Adrenal gland (tissue), 12 donors: ENCODE measurements around the gene RPH3AL. TPM values are rescaled to one million over a fixed set of nuclear protein-coding genes. Genes with fewer than 3 reads are reported as not detected.

Experiments
- DNase-seq, 7 donors: peaks; one replicate each; pipeline ENCODE4 v3.0.0-alpha.2; 2019 to 2020
- H3K27ac ChIP-seq, 5 donors: fragments of 200-600 bp; sonication (generic) in 4 of 5; 1 replicate in 3 of 5; 2 replicates in 2 of 5; pipeline versions ENCODE4 v1.5.1 to v1.8.0; 2016 to 2020; ENCODE audit warnings: mild to moderate bottlenecking in 1 of 5
- H3K27me3 ChIP-seq: fragments of 200-600 bp; 2 replicates; pipeline ENCODE4 v1.8.0; 2021
- H3K36me3 ChIP-seq, 2 donors: fragments of 200-600 bp; replicated peaks in 1 of 2; 1 replicate in 1 of 2; 2 replicates in 1 of 2; pipeline versions ENCODE4 v1.5.1 to v1.8.0; 2018 to 2022
- H3K4me1 ChIP-seq, 2 donors: fragments of 200-600 bp; replicated peaks in 1 of 2; 1 replicate in 1 of 2; 2 replicates in 1 of 2; pipeline versions ENCODE4 v1.5.1 to v1.8.0; 2018 to 2021
- H3K4me3 ChIP-seq, 4 donors: fragments of 200-600 bp; sonication (generic) in 3 of 4; one replicate each; pipeline ENCODE4 v1.5.1; 2016 to 2018
- H3K9me3 ChIP-seq, 3 donors: fragments of 200-600 bp; sonication (generic) in 1 of 3; replicated peaks in 1 of 3; 1 replicate in 2 of 3; 2 replicates in 1 of 3; pipeline versions ENCODE4 v1.5.1 to v1.8.0; 2016 to 2021
- POLR2A ChIP-seq, 2 donors: fragments of 450-650 bp; IDR thresholded peaks; one replicate each; pipeline ENCODE4 v1.6.1; 2017; ENCODE audit warnings: antibody characterized with exemption in 2 of 2, mild to moderate bottlenecking in 2 of 2, moderate library complexity in 1 of 2
- WGBS, 4 donors: extraction: QIAGEN DNeasy Blood & Tissue Kit in 2 of 4; methylation state at CpG; one replicate each; pipeline versions ENCODE4 v1.1.5 to v1.1.7; 2013 to 2017; 5-methylcytosine and 5-hydroxymethylcytosine counted together
- intact Hi-C, 2 donors: fragments of 100-400 bp; cut with DNase I; formaldehyde crosslinking; loops; one replicate each; pipeline versions ENCODE4 v1.14.1 to v1.15.0; 2022 to 2023
- polyA plus RNA-seq, 3 donors: library from polyadenylated mRNA; stranded (reverse); fragments of 200-250 nt in 2 of 3; fragments of 350-450 nt in 1 of 3; fragmentation: Illumina TruSeq in 1 of 3; extraction: RNeasy Lipid Tissue Mini Kit (QIAGEN cat#74804) in 1 of 3; gene quantifications; one replicate each; pipeline ENCODE4 v1.2.3, GENCODE V29; 2013 to 2014
- total RNA-seq, 9 donors: library from RNA; depleted of rRNA in 4 of 9; stranded (reverse); fragments of >200 nt in 4 of 9; fragments of 120-200 nt in 1 of 9; fragmentation: NEBNext Ultra II Directional in 1 of 9; extraction: Animal tissue kit (Norgen Biotek cat#: 25700) in 1 of 9; gene quantifications; one replicate each; pipeline versions ENCODE4 v1.1.0 to v1.2.4, GENCODE V29; 2013 to 2023
- TF ChIP-seq, protein P1 (sequence below), 6 experiments: fragments of 450-650 bp in 4 of 6; fragments of 200-600 bp in 2 of 6; sonication (generic) in 1 of 6; IDR thresholded peaks; 1 replicate in 5 of 6; 2 replicates in 1 of 6; pipeline versions ENCODE4 v1.5.1 to v1.8.0; 2016 to 2021; ENCODE audit warnings: antibody characterized with exemption in 6 of 6, mild to moderate bottlenecking in 2 of 6, moderate library complexity in 1 of 6
- donor health status: healthy with polysubstance abuse.
- donor health status: Bipolar disorder and iron deficiency.
- donor health status: DM: yes; HTN: yes; CAD: no.
- donor health status: DM: no; HTN: no; CAD: no.
- donor health status: DM: no; HTN: no; CAD: no.
- donor health status: DM: yes; HTN: yes; CAD: no.

The RPH3AL gene
- total and polyA plus RNA-seq, 12 donors: 7.7 to 79.2 (median 33.7) TPM

GRCh38 chr17:290626-291025, 62.0 kb downstream of the RPH3AL start:
- Histone ChIP-seq H3K9me3 (no peaks in the 10 kb centered on the region), H3K27ac (no peak overlapping the region), H3K4me1 (no peaks in the 10 kb centered on the region), H3K36me3 (no peaks in the 10 kb centered on the region), H3K27me3 (no peaks in the 10 kb centered on the region), H3K4me3 (no peak overlapping the region)
- 91 to 96% (median 95%) methylated on average over 3 to 18 of the region's 18 CpGs for WGBS, 4 donors
- intact Hi-C loops: no loop called here
- no peak for TF ChIP-seq POLR2A (IDR thresholded peaks at IDR 0.05)
- TF ChIP-seq, protein P1, sequence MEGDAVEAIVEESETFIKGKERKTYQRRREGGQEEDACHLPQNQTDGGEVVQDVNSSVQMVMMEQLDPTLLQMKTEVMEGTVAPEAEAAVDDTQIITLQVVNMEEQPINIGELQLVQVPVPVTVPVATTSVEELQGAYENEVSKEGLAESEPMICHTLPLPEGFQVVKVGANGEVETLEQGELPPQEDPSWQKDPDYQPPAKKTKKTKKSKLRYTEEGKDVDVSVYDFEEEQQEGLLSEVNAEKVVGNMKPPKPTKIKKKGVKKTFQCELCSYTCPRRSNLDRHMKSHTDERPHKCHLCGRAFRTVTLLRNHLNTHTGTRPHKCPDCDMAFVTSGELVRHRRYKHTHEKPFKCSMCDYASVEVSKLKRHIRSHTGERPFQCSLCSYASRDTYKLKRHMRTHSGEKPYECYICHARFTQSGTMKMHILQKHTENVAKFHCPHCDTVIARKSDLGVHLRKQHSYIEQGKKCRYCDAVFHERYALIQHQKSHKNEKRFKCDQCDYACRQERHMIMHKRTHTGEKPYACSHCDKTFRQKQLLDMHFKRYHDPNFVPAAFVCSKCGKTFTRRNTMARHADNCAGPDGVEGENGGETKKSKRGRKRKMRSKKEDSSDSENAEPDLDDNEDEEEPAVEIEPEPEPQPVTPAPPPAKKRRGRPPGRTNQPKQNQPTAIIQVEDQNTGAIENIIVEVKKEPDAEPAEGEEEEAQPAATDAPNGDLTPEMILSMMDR (IDR thresholded peaks at IDR 0.05): no peak
- peak in 2 of 7 donors; percentile 8 to 15 for DNase-seq

GRCh38 chr17:290121-290521, 62.5 kb downstream of the RPH3AL start:
- Histone ChIP-seq H3K4me1 (no peaks in the 10 kb centered on the region), H3K4me3 (no peak overlapping the region), H3K27me3 (no peaks in the 10 kb centered on the region), H3K27ac (no peak overlapping the region), H3K9me3 (no peaks in the 10 kb centered on the region), H3K36me3 (no peaks in the 10 kb centered on the region)
- TF ChIP-seq, protein P1 (IDR thresholded peaks at IDR 0.05): no peak
- no peak for TF ChIP-seq POLR2A (IDR thresholded peaks at IDR 0.05)
- peak in 4 of 7 donors; percentile 4 to 16 (median 10) for DNase-seq
- 97 to 98% (median 97%) methylated on average over 21 of the region's 21 CpGs for WGBS, 4 donors
- intact Hi-C loops: no loop called here

DNA sequence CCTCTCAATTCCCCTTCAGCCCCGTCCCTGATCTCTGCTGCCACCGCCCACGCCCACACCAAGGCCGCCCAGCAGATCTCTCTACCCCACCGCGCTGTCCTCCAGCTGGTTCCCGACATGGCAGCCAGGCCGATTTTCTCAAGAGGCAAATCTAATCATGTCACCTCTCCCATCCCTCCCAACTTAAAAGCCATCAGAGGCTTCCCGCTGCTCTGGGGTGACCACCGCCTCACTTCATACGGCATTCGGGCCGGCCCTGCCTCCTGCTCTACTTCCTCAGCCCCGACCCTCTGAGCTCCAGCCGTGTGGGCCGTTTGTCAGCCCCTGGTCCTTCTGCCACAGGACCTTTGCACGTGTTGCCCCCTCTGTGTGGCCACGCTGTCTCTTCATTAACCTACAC, 63.2 kb downstream of the RPH3AL start:
- H3K36me3 ChIP-seq: no peaks in the 10 kb centered on the region
- intact Hi-C loops: no loop called here
- H3K27ac ChIP-seq: no peak overlapping the region
- 92 to 95% (median 93%) methylated on average over 18 of the region's 18 CpGs for WGBS, 4 donors
- TF ChIP-seq POLR2A (IDR thresholded peaks at IDR 0.05): no peak
- TF ChIP-seq, protein P1 (IDR thresholded peaks at IDR 0.05): no peak
- H3K4me1 ChIP-seq: no peaks in the 10 kb centered on the region
- H3K4me3 ChIP-seq: no peak overlapping the region
- H3K9me3 ChIP-seq: no peaks in the 10 kb centered on the region
- H3K27me3 ChIP-seq: no peaks in the 10 kb centered on the region
- peak in 4 of 7 donors; percentile 5 to 12 (median 6) for DNase-seq

GRCh38 chr17:288802-289356, 63.7 kb downstream of the RPH3AL start:
- TF ChIP-seq, protein P1 (IDR thresholded peaks at IDR 0.05): no peak
- TF ChIP-seq POLR2A (IDR thresholded peaks at IDR 0.05): no peak
- intact Hi-C loops: no loop called here
- no peaks in the 10 kb centered on the region for H3K27me3 ChIP-seq
- no peak overlapping the region for H3K27ac ChIP-seq
- DNase-seq: peak in 5 of 7 donors; percentile 2 to 39 (median 5)
- no peak overlapping the region for H3K4me3 ChIP-seq
- H3K9me3 ChIP-seq: no peaks in the 10 kb centered on the region
- no peaks in the 10 kb centered on the region for H3K4me1 ChIP-seq
- WGBS, 4 donors: 75 to 79% (median 78%) methylated on average over 9 to 13 of the region's 17 CpGs
- H3K36me3 ChIP-seq: no peaks in the 10 kb centered on the region
